ENCODE measurements around the gene CDC73. TPM values are rescaled to one million over a fixed set of nuclear protein-coding genes. Genes with fewer than 3 reads are reported as not detected.

Gene CDC73
- total RNA-seq, 4 donors from 2014 or later = 26.2 to 208 (median 54.6) TPM

- intact Hi-C loops (cut with DNase I; ENCODE audit: low total_unique reads) = no loop called here
- TF ChIP-seq CTCF (IDR thresholded peaks at IDR 0.05) = no peak
- no peak for TF ChIP-seq POLR2A (IDR thresholded peaks at IDR 0.05)
- no peak for TF ChIP-seq POLR2AphosphoS5 (IDR thresholded peaks at IDR 0.05)
- TF ChIP-seq EP300 (IDR thresholded peaks at IDR 0.05; ENCODE audit: low read depth) = no peak
- H3K27ac ChIP-seq = no peak overlapping the region
- in situ Hi-C loops (cut with MboI; ENCODE audit: low pct_ligation_motif_present in 1 of 4, low pct_unique_long_range_greater_than_20kb in 1 of 4, low sequenced_read_pairs in 3 of 4) = no loop called here
- no peaks in the 10 kb centered on the region for H3K4me1 ChIP-seq
- H3K9me3 ChIP-seq = no peaks in the 10 kb centered on the region
- H3K36me3 ChIP-seq = peaks cover 0 to 4% (median 0%) of the 10 kb centered on the region in 4 donors
- H3K4me3 ChIP-seq = no peak overlapping the region
- H3K27me3 ChIP-seq = no peaks in the 10 kb centered on the region
- 72 to 82% methylated on average over 2 of the region's 2 CpGs for WGBS, 2 donors (ENCODE audit: low coverage in 1 of 2)
- no peak for DNase-seq
These were observed 137.8 kb downstream of the CDC73 start for GRCh38 chr1:193259636-193260035.

- H3K4me1 ChIP-seq = no peaks in the 10 kb centered on the region
- DNase-seq = no peak
- H3K4me3 ChIP-seq = no peak overlapping the region
- WGBS, 2 donors (ENCODE audit: low coverage in 1 of 2) = 77 to 78% methylated on average over 4 of the region's 4 CpGs
- H3K27me3 ChIP-seq = no peaks in the 10 kb centered on the region
- TF ChIP-seq CTCF (IDR thresholded peaks at IDR 0.05) (no peak), POLR2AphosphoS5 (IDR thresholded peaks at IDR 0.05) (no peak), POLR2A (IDR thresholded peaks at IDR 0.05) (no peak), EP300 (IDR thresholded peaks at IDR 0.05; ENCODE audit: low read depth) (no peak)
- H3K36me3 ChIP-seq = peaks cover 0 to 4% (median 0%) of the 10 kb centered on the region in 4 donors
- H3K9me3 ChIP-seq = no peaks in the 10 kb centered on the region
- intact Hi-C loops (cut with DNase I; ENCODE audit: low total_unique reads) = no loop called here
- H3K27ac ChIP-seq = no peak overlapping the region
- in situ Hi-C loops (cut with MboI; ENCODE audit: low pct_ligation_motif_present in 1 of 4, low pct_unique_long_range_greater_than_20kb in 1 of 4, low sequenced_read_pairs in 3 of 4) = no loop called here
These were observed 138.4 kb downstream of the CDC73 start for GRCh38 chr1:193260056-193260745.

- Histone ChIP-seq H3K4me3 (no peak overlapping the region), H3K4me1 (no peaks in the 10 kb centered on the region), H3K36me3 (peaks cover 0 to 4% (median 0%) of the 10 kb centered on the region in 4 donors), H3K27me3 (no peaks in the 10 kb centered on the region), H3K27ac (no peak overlapping the region), H3K9me3 (no peaks in the 10 kb centered on the region)
- in situ Hi-C loops (cut with MboI; ENCODE audit: low pct_ligation_motif_present in 1 of 4, low pct_unique_long_range_greater_than_20kb in 1 of 4, low sequenced_read_pairs in 3 of 4) = no loop called here
- TF ChIP-seq EP300 (IDR thresholded peaks at IDR 0.05; ENCODE audit: low read depth) (no peak), POLR2AphosphoS5 (IDR thresholded peaks at IDR 0.05) (no peak), CTCF (IDR thresholded peaks at IDR 0.05) (no peak), POLR2A (IDR thresholded peaks at IDR 0.05) (no peak)
- intact Hi-C loops (cut with DNase I; ENCODE audit: low total_unique reads) = no loop called here
- no peak for DNase-seq
These were observed 139.1 kb downstream of the CDC73 start for GRCh38 chr1:193260896-193261295.

- TF ChIP-seq CTCF (IDR thresholded peaks at IDR 0.05) (no peak), POLR2AphosphoS5 (IDR thresholded peaks at IDR 0.05) (no peak), POLR2A (IDR thresholded peaks at IDR 0.05) (no peak), EP300 (IDR thresholded peaks at IDR 0.05; ENCODE audit: low read depth) (no peak)
- no peaks in the 10 kb centered on the region for H3K4me1 ChIP-seq
- H3K27me3 ChIP-seq = no peaks in the 10 kb centered on the region
- intact Hi-C loops (cut with DNase I; ENCODE audit: low total_unique reads) (no loop called here), in situ Hi-C loops (cut with MboI; ENCODE audit: low pct_ligation_motif_present in 1 of 4, low pct_unique_long_range_greater_than_20kb in 1 of 4, low sequenced_read_pairs in 3 of 4) (no loop called here)
- H3K9me3 ChIP-seq = no peaks in the 10 kb centered on the region
- no peak for DNase-seq
- no peak overlapping the region for H3K27ac ChIP-seq
- H3K4me3 ChIP-seq = no peak overlapping the region
- H3K36me3 ChIP-seq = peaks cover 0 to 4% (median 0%) of the 10 kb centered on the region in 4 donors
- WGBS, 2 donors (ENCODE audit: low coverage in 1 of 2) = 91 to 94% methylated on average over 2 to 3 of the region's 3 CpGs
These were observed 140.8 kb downstream of the CDC73 start for GRCh38 chr1:193262661-193263060.

All from transverse colon (tissue), 4 donors.